Measurements from ENCODE around the gene SLC25A31.
A peak's percentile ranks its signal among the peaks of the same experiment; 100 is the strongest.

Gene SLC25A31

DNA sequence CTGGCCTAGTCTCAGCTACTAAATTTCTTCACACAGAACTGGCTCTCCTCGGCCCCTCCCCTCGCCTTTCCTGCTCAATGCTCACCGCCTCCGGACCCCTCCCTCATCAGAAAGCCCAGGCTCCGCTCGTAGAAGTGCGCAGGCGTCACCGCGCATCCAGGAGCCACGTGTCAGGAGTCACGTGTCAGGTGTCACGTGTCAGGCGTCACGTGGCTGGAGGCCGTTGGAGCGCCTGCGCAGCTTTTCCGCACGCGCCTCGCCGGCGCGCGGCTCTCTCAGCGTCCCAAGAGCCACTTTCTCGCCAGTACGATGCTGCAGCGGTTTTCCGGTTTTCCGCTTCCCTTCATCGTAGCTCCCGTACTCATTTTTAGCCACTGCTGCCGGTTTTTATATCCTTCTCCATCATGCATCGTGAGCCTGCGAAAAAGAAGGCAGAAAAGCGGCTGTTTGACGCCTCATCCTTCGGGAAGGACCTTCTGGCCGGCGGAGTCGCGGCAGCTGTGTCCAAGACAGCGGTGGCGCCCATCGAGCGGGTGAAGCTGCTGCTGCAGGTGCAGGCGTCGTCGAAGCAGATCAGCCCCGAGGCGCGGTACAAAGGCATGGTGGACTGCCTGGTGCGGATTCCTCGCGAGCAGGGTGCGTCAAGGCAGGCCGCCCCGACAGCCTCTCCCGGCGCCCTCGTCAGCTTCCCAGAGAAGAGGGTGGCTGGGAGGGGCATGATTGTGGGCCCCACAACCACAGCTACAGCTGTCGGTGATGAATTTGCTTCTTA lies at the start of gene SLC25A31:
Gene SLC25A31, plus strand, starts transcription at position 259 of the 772 bp plus-strand sequence. Its CDS starts 146 bp downstream, at position 405.
- no peak for DNase-seq

DNA sequence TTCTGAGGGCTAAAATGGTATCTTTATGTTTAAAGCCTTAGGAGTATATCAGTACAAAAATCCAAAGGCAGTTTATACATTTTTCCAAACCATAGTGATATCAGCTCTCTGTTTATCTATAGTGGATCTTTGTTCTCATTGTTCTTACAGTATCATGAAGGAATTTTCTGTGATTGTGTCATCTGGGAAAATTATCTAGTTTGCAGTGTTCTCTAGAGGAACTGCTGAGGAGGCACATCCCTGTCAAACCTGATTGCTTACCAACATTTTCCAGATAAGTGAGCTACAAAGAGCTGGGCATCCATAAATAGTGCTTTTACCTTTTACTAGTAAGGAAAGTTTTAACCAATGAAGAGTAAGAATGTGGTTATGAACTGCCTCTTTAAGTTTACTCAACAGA lies 44.9 kb upstream of the SLC25A31 start:
- DNase-seq, result peak in 2 of 3 donors; percentile 9 to 25

GRCh38 chr4:127686658-127687057 lies 43.5 kb upstream of the SLC25A31 start:
- no peak for DNase-seq

DNA sequence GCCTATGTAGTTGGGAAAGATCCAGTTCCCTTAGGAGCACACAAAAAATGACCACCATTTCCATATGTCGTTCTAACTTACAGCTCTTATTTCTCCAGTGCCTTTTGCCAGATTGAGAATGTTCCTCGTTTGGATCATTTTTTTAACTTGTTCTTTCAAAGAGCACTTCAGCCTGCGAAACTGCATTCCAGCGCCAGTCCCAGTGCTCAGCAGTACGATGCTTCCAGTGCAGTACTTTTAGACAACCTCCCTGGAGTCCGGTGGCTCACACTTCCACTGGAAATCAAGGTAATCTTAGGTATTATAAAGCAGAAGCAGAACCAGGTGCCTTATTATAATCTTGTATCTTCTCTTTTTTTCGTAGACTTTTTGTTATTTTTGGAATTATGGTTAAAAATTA lies 42.6 kb upstream of the SLC25A31 start:
- no peak for DNase-seq

- peak; percentile 70 to 96 (median 92) for DNase-seq
Measured at GRCh38 chr4:127698789-127699200, 31.4 kb upstream of the SLC25A31 start.

GRCh38 chr4:127708985-127709384 lies 21.2 kb upstream of the SLC25A31 start:
- peak in 1 of 3 donors; percentile 9 for DNase-seq

DNA sequence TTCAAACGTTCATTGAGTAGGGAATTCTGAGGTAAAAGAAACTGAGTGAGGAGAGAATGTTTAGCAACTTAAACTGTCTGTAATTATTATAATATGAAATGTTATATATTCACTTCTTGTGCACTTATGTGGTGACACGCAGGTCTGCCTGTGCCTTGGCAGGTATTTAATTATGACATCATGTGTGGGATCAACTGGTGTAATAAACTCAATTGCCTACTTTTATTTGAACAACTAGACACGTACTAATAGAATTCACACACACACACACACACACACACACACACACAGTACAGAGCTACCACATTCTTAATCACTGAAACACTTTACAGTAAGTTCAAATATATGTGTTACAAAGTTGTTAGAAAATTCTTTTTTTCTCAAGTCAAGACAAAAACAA lies 20.7 kb upstream of the SLC25A31 start:
- DNase-seq, result no peak

- DNase-seq, result no peak
Measured at GRCh38 chr4:127731406-127731805, 1.2 kb downstream of the SLC25A31 start.

GRCh38 chr4:127732623-127733328 lies 2.6 kb downstream of the SLC25A31 start:
- DNase-seq, result peak; percentile 50 to 75 (median 73)

DNA sequence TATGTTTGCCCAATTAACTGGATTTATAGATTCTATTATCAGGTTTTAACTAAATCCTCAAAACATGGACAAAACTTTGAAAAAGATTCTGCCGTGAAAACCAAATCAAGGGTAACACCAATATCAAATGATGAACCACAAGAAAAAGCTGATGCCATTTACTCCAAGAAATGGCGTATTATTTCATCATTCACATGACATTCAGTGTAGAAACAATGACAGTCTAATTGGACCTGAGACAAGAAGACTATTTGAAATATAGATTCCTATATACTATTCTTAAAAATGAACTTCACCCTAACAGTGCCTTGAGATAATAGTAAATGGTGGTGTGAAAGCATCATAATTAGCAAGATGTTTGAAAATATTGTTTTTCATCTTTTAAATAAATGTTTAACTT lies 4.8 kb downstream of the SLC25A31 start:
- no peak for DNase-seq

GRCh38 chr4:127737295-127737694 lies 7.1 kb downstream of the SLC25A31 start:
- no peak for DNase-seq

GRCh38 chr4:127741247-127741646 lies 11.0 kb downstream of the SLC25A31 start:
- no peak for DNase-seq

DNA sequence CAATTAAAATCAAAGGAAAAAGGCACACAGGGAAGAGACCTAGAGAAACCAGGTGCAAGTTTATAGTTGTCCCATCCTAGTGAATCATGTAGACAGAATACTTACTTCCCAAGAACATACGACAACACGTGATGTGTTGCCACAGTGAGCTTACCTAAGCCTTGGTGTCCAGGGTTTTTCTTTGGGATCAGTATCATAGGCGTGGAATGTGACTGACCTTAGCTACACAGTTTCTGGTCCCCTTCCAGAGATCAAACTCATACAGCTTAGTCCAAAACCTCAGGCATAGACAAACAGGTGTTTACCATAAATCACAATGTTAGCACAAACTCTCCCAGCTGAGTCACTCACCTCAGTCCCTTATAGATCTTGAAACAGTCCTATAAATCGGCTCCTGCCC lies 17.7 kb downstream of the SLC25A31 start:
- no peak for DNase-seq

DNA sequence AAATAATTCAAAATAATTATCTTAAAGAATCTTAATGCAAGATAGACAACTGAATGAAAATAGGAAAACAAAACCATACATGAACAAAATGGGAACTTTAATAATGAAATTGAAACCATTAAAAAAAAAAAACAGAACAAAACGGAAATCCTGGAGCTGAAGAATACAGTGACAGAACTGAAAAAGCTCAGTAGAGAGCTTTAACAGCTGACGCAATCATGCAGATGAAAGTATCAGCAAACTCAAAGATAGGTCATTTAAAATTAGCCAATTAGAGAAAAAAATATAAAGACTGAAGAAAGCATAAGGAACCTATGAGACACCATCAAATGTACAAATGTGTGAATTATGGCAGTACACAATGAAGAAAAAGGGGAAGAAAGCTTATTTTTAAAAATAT lies 18.8 kb downstream of the SLC25A31 start:
- DNase-seq, result no peak

DNA sequence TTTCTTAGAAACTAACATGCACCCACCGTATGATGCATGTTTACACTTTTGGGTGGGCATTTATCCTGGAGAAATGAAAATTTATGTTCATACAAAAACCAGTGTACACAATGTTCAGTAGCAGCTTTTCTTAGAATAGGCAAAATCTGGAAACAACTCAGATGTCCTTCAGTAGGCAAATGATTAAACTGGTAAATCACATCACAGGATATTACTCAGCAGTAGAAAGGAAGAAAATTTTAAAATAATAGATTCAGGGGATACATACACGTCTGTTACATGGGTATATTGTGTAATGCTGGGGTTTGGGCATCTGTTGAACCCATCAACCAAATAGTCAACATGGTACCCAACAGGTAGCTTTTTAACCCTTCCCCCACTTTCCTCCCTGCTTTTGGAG lies 26.7 kb downstream of the SLC25A31 start:
- no peak for DNase-seq

DNA sequence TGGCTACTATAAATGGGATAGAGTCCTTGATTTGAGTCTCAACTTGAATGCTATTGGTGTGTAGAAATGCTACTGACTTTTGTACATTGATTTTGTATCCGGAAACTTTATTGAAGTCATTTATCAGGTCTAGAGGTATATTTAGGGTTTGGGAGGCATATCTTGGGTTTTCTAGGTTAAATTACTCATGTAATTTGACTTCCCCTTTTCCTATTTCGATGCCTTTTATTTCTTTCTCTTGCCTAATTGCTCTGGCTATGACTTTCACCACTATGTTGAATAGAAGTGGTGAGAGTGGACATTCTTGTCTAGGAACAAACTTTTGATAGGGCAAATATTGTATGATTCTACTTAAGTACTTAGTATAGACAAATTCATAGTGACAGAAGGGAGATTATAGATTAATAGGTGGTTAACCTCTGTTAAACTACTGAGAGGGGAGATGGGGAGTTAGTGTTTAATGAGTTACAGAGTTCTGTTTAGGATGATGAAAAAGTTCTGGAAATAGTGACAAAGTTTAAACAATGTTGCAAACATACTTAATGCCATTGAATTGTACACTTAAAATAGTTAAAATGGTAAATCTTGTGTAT lies 29.1 kb downstream of the SLC25A31 start:
- DNase-seq, result peak in 1 of 3 donors; percentile 9

DNA sequence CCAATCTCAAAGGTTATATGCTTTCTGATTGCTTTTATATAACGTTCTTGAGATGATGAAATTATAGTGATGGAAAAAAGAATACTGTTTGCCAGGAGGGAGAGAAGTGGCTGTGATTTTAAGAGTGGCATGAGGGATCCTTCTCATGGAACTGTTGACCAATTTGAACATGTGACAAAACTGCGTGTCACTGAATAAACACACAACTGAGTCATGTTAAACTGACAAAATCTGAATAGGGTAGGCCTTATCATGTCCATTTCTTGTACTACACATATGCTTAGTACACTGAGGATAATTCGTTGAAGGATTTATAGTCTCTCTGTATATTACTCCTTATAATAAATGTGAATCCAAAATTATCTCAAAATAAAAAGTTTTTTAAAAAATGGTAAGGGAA lies 29.7 kb downstream of the SLC25A31 start:
- no peak for DNase-seq

DNA sequence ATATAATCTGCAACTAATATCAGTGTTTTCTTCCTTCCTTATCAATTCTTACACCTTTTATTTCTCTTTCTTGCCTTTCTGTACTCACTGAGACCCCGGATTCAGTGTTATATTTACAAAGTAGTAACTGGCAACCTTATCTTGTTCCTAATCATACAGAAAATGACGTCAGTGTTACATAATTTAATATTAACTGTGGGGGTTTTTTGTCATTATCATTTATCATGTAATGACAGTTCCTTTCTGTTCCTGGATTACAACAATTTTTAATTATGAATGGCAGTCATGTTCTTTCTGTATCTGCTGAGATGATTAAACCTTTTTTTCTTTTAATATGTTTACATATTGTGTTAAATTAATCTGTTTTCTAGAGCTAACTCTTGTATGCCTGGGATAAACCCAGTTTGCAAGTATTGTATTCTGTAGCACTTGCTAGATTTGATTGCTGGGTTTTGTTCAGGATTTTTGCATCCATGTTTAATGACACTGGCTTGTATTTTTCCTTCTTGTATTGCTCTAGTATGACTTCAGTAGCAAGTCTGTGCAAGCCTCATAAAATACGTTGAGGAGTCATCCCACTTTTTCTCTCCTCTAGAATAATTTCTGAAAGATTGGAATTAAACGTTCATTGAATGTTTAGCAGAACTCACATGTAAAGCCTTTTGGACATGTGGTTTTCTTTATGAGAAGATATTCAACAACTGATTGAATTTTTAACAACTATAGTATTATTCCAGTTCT lies 41.5 kb downstream of the SLC25A31 start:
- DNase-seq, result no peak

DNA sequence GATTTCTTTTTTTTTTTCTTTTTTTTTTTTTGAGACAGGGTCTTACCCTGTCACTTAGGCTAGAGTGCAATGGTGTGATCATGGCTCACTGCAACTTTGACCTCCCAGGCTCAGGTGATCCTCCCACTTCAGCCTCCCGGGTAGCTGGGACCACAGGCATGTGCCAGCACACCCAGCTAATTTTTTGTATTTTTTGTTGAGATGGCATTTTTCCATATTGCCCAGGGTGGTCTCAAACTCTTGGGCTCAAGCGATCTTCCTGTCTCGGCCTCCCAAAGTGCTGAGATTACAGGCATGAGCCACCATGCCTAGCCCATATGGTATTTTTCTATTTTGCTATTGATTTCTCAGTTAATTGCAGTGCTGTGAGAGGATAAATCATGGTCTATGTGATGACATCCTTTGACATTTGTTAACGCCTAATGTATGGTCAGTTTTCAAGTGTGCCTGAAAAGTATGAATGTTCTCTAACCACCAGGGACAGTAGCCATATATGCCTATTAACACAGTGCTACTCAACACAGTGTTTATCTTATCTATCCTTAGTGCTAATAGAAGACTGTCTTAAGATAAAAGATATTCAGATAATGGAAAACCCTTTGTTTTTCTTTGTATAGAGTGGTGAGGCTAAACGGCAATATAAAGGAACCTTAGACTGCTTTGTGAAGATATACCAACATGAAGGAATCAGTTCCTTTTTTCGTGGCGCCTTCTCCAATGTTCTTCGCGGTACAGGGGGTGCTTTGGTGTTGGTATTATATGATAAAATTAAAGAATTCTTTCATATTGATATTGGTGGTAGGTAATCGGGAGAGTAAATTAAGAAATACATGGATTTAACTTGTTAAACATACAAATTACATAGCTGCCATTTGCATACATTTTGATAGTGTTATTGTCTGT lies 42.8 kb downstream of the SLC25A31 start:
- DNase-seq, result no peak

DNA sequence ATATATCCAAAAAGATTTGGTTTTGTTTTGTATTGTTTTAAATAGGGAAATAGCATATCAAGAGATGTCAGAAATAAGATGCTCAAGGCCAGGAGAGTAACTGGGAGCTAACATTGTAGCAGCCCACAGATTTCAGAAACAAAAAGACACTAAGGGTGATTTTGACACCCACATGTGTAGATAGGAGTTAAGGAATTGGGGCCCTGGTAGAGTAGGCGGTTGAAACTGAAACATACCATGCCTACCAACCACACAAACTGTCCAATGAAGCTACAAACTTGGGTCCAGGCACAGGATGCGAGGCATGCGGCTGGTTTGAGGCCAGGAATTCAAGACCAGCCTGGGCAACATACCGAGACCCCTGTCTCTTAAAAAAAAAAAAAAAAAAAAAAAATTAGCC lies 45.6 kb downstream of the SLC25A31 start:
- no peak for DNase-seq

GRCh38 chr4:127776620-127777019 lies 46.4 kb downstream of the SLC25A31 start:
- DNase-seq, result no peak

DNA sequence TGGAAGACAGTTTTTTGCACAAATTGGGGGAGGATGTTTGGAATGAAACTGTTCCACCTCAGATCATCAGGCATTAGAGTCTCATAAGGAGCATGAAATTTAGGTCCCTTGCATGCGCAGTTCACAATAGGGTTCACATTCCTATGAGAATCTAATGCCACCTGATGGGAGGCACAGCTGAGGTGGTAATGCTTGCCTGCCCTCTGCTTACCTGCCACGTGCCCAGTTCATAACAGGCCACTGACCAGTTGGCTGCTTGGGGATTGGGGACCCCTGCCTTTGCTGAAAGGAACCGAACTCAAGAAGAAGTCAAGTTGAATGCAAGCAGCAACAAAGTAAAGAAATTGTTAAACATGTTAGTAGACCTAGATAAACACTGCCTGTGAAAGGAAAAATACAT lies 47.3 kb downstream of the SLC25A31 start:
- DNase-seq, result no peak
